ENCODE results near the gene ZNF207. TPM values are rescaled to one million over a fixed set of nuclear protein-coding genes. Genes with fewer than 3 reads are reported as not detected.
A peak's percentile ranks its signal among the peaks of the same experiment; 100 is the strongest.

The ZNF207 gene
- total RNA-seq, 1 experiment from 2014 or later, result 223 TPM

DNA sequence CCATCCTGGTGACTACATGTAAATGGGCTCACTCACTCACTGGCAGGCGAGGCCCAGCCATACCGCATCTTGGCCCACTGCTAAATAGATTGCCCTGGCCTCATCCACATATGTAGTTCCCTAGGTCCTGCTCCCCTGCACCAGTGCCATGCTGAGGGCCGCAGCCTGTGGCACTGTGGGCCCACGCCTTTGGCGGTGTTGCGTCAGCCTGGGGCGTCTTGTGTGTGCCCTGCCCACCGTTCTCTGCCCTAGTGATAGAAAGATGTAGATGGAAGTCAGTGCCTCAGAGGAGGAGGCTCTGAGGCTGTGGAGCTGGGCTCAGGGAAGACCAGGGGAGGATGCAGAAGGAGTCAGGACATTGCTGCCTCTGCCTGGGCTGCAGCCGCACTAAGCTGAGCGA, 26.9 kb upstream of the ZNF207 start:
- CTCF ChIA-PET, result interaction anchor here (1.3 to 2.1 kb wide), 4 partner anchors 12 to 70 kb away, joined by 3 to 21 read pairs (median 9); no protein-coding TSS in a partner anchor
- POLR2A ChIA-PET, result no interaction called here
- DNase-seq (ENCODE audit: low spot score) (no peak), ATAC-seq (no peak)
- H3K27me3 Mint-ChIP-seq (ENCODE audit: low read depth), result no peaks in the 10 kb centered on the region
- no peaks in the 10 kb centered on the region for H3K9me3 Mint-ChIP-seq
- no peak overlapping the region for H3K4me3 Mint-ChIP-seq
- H3K27ac Mint-ChIP-seq, result peak overlapping the region; percentile 87
- no peaks in the 10 kb centered on the region for H3K36me3 Mint-ChIP-seq
- peaks cover 24% of the 10 kb centered on the region for H3K4me1 Mint-ChIP-seq
- TF ChIP-seq, protein P1, sequence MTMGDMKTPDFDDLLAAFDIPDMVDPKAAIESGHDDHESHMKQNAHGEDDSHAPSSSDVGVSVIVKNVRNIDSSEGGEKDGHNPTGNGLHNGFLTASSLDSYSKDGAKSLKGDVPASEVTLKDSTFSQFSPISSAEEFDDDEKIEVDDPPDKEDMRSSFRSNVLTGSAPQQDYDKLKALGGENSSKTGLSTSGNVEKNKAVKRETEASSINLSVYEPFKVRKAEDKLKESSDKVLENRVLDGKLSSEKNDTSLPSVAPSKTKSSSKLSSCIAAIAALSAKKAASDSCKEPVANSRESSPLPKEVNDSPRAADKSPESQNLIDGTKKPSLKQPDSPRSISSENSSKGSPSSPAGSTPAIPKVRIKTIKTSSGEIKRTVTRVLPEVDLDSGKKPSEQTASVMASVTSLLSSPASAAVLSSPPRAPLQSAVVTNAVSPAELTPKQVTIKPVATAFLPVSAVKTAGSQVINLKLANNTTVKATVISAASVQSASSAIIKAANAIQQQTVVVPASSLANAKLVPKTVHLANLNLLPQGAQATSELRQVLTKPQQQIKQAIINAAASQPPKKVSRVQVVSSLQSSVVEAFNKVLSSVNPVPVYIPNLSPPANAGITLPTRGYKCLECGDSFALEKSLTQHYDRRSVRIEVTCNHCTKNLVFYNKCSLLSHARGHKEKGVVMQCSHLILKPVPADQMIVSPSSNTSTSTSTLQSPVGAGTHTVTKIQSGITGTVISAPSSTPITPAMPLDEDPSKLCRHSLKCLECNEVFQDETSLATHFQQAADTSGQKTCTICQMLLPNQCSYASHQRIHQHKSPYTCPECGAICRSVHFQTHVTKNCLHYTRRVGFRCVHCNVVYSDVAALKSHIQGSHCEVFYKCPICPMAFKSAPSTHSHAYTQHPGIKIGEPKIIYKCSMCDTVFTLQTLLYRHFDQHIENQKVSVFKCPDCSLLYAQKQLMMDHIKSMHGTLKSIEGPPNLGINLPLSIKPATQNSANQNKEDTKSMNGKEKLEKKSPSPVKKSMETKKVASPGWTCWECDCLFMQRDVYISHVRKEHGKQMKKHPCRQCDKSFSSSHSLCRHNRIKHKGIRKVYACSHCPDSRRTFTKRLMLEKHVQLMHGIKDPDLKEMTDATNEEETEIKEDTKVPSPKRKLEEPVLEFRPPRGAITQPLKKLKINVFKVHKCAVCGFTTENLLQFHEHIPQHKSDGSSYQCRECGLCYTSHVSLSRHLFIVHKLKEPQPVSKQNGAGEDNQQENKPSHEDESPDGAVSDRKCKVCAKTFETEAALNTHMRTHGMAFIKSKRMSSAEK (CRISPR knock-in tag; IDR thresholded peaks at IDR 0.05; ENCODE audit: borderline replicate concordance), result no peak
- TF ChIP-seq GABPB1 (CRISPR knock-in tag; IDR thresholded peaks at IDR 0.05) (peak; percentile 41; the same call in 1 of the 2 replicates), PRDM15 (CRISPR knock-in tag; IDR thresholded peaks at IDR 0.05) (peak; percentile 37; the same call in 1 of the 2 replicates), ZNF138 (CRISPR knock-in tag; conservative IDR thresholded peaks at IDR 0.05) (no peak), ZNF396 (CRISPR knock-in tag; IDR thresholded peaks at IDR 0.05; ENCODE audit: borderline replicate concordance) (no peak), ZNF671 (CRISPR knock-in tag; IDR thresholded peaks at IDR 0.05) (no peak), ZNF512 (CRISPR knock-in tag; IDR thresholded peaks at IDR 0.05; ENCODE audit: borderline replicate concordance) (no peak), CREB1 (CRISPR knock-in tag; IDR thresholded peaks at IDR 0.05) (no peak), HMGA2 (CRISPR knock-in tag; IDR thresholded peaks at IDR 0.05) (no peak), USF1 (CRISPR knock-in tag; IDR thresholded peaks at IDR 0.05) (no peak)
- TF ChIP-seq, protein P2, sequence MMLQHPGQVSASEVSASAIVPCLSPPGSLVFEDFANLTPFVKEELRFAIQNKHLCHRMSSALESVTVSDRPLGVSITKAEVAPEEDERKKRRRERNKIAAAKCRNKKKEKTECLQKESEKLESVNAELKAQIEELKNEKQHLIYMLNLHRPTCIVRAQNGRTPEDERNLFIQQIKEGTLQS (CRISPR knock-in tag; conservative IDR thresholded peaks at IDR 0.05), result no peak

DNA sequence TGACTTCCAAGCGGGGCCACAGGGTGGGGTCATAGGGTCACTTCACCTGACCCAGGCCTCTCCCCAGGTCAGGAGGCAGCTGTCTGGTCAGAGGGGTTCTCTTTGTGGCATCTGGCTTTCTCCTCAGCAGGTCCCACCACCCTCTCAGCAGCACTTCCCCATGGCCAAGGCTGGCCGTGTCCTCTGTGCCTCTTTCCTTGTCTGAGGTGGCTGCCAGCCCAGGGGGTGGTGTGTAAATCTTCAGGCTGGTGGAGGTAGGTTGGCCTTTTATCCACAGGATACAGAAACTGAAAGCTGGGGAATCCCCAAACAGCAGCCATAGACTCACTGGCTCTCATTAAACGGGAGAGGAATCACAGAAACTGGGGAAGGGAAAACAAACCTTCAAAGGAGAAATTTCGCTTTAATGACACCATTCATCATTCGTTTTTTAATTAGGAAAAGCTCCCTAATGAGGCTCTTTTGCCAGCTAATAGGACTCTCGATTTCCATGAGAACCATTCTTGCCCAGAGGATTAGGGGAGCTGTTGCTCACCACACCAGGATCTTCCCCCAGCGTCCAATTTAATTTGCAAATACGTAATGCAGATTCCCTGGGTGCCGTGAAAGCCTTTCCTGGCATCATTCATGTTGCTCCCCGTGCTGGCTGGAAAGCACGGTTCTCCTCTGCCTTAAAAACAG, 26.0 kb upstream of the ZNF207 start:
- ChIA-PET CTCF (interaction anchor here (0.9 to 2.1 kb wide), 6 partner anchors 13 to 120 kb away, joined by 3 to 21 read pairs (median 6); partner anchors contain the start of gene PSMD11), POLR2A (no interaction called here)
- Mint-ChIP-seq H3K27ac (peak overlapping the region; percentile 93), H3K9me3 (no peaks in the 10 kb centered on the region), H3K36me3 (no peaks in the 10 kb centered on the region), H3K27me3 (ENCODE audit: low read depth) (no peaks in the 10 kb centered on the region), H3K4me1 (peaks cover 18% of the 10 kb centered on the region), H3K4me3 (no peak overlapping the region)
- ATAC-seq (no peak), DNase-seq (ENCODE audit: low spot score) (no peak)
- TF ChIP-seq, protein P3, sequence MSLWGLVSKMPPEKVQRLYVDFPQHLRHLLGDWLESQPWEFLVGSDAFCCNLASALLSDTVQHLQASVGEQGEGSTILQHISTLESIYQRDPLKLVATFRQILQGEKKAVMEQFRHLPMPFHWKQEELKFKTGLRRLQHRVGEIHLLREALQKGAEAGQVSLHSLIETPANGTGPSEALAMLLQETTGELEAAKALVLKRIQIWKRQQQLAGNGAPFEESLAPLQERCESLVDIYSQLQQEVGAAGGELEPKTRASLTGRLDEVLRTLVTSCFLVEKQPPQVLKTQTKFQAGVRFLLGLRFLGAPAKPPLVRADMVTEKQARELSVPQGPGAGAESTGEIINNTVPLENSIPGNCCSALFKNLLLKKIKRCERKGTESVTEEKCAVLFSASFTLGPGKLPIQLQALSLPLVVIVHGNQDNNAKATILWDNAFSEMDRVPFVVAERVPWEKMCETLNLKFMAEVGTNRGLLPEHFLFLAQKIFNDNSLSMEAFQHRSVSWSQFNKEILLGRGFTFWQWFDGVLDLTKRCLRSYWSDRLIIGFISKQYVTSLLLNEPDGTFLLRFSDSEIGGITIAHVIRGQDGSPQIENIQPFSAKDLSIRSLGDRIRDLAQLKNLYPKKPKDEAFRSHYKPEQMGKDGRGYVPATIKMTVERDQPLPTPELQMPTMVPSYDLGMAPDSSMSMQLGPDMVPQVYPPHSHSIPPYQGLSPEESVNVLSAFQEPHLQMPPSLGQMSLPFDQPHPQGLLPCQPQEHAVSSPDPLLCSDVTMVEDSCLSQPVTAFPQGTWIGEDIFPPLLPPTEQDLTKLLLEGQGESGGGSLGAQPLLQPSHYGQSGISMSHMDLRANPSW (CRISPR knock-in tag; conservative IDR thresholded peaks at IDR 0.05; ENCODE audit: low read depth), result no peak
- TF ChIP-seq, protein P4, sequence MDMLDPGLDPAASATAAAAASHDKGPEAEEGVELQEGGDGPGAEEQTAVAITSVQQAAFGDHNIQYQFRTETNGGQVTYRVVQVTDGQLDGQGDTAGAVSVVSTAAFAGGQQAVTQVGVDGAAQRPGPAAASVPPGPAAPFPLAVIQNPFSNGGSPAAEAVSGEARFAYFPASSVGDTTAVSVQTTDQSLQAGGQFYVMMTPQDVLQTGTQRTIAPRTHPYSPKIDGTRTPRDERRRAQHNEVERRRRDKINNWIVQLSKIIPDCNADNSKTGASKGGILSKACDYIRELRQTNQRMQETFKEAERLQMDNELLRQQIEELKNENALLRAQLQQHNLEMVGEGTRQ (CRISPR knock-in tag; IDR thresholded peaks at IDR 0.05), result no peak
- no peak for TF ChIP-seq SOX15 (CRISPR knock-in tag; IDR thresholded peaks at IDR 0.05)
- TF ChIP-seq USF1 (CRISPR knock-in tag; IDR thresholded peaks at IDR 0.05), result no peak
- TF ChIP-seq, protein P5, sequence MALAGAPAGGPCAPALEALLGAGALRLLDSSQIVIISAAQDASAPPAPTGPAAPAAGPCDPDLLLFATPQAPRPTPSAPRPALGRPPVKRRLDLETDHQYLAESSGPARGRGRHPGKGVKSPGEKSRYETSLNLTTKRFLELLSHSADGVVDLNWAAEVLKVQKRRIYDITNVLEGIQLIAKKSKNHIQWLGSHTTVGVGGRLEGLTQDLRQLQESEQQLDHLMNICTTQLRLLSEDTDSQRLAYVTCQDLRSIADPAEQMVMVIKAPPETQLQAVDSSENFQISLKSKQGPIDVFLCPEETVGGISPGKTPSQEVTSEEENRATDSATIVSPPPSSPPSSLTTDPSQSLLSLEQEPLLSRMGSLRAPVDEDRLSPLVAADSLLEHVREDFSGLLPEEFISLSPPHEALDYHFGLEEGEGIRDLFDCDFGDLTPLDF (CRISPR knock-in tag; IDR thresholded peaks at IDR 0.05), result no peak

Data from WTC11 (cell line).